Caco-2 (cell line): ENCODE results near the gene MINK1. TPM values are rescaled to one million over a fixed set of nuclear protein-coding genes. Genes with fewer than 3 reads are reported as not detected.

Source experiments
- BruUV-seq: library from RNA; stranded (reverse); fragments of 400-500 nt; replicated peaks from 2 replicates; lab custom pipeline; 2021; lab: Mats Ljungman, UMichigan
- CTCF ChIA-PET: fragments of 300-600 bp; sonication (Branson Sonifier 250); formaldehyde crosslinking; loops from one replicate; lab custom pipeline; 2022; ENCODE audit warnings: antibody characterized with exemption; lab: Charles Lee
- POLR2A ChIA-PET: fragments of 300-600 bp; sonication (Branson Sonifier 250); formaldehyde crosslinking; loops from one replicate; lab custom pipeline; 2022; ENCODE audit warnings: antibody characterized with exemption; lab: Charles Lee
- DNase-seq, 2 experiments: peaks; one replicate each; pipeline versions ENCODE4 v3.0.0 to v3.0.0-alpha.2; 2020 to 2022
- H3K27me3 ChIP-seq: replicated peaks from 2 replicates; pipeline ENCODE4 v1.6.0; 2011; ENCODE audit warnings: low read length; ENCODE audit not compliant: control insufficient read depth, insufficient read depth
- H3K36me3 ChIP-seq: 2 replicates; pipeline ENCODE4 v1.5.1; 2011; ENCODE audit warnings: low read length; ENCODE audit not compliant: control insufficient read depth, insufficient read depth
- H3K4me1 ChIP-seq: fragments of 250-450 bp; sonication (Bioruptor Pico); 2 replicates; pipeline ENCODE4 v1.5.1; 2020; ENCODE audit warnings: mild to moderate bottlenecking
- H3K4me3 ChIP-seq: 2 replicates; pipeline ENCODE4 v1.5.1; 2011; ENCODE audit warnings: low read depth, mild to moderate bottlenecking, control low read depth, low read length
- H3K9me3 ChIP-seq: fragments of 250-450 bp; sonication (Bioruptor Pico); 2 replicates; pipeline ENCODE4 v1.5.1; 2020; ENCODE audit warnings: mild to moderate bottlenecking, moderate library complexity
- H3K27ac Mint-ChIP-seq: one replicate; pipeline ENCODE4 v1.8.0; 2022; ENCODE audit warnings: mixed read lengths; ENCODE audit not compliant: unreplicated experiment
- H3K27me3 Mint-ChIP-seq: one replicate; pipeline ENCODE4 v1.8.0; 2022; ENCODE audit warnings: mixed read lengths; ENCODE audit not compliant: insufficient read depth, unreplicated experiment
- H3K36me3 Mint-ChIP-seq: one replicate; pipeline ENCODE4 v1.8.0; 2022; ENCODE audit warnings: mild to moderate bottlenecking, mixed read lengths; ENCODE audit not compliant: insufficient read depth, unreplicated experiment
- H3K4me1 Mint-ChIP-seq: one replicate; pipeline ENCODE4 v1.8.0; 2022; ENCODE audit warnings: low read depth, mixed read lengths; ENCODE audit not compliant: unreplicated experiment
- H3K4me3 Mint-ChIP-seq: one replicate; pipeline ENCODE4 v1.8.0; 2022; ENCODE audit warnings: mild to moderate bottlenecking, moderate library complexity, mixed read lengths; ENCODE audit not compliant: unreplicated experiment
- H3K9me3 Mint-ChIP-seq: one replicate; pipeline ENCODE4 v1.8.0; 2022; ENCODE audit warnings: mixed read lengths; ENCODE audit not compliant: unreplicated experiment
- CTCF ChIP-seq, 2 experiments: fragments of 200-600 bp in 1 of 2; IDR thresholded peaks; 1 replicate in 1 of 2; 2 replicates in 1 of 2; pipeline versions ENCODE4 v1.5.1 to v1.8.0; 2011 to 2022; ENCODE audit warnings: antibody characterized with exemption in 1 of 2, control low read depth in 1 of 2, inconsistent platforms in 1 of 2, low read depth in 1 of 2, low read length in 1 of 2, mild to moderate bottlenecking in 1 of 2, moderate library complexity in 1 of 2; ENCODE audit not compliant: insufficient read depth in 1 of 2, severe bottlenecking in 1 of 2, unreplicated experiment in 1 of 2
- intact Hi-C: fragments of 100-400 bp; cut with micrococcal nuclease; formaldehyde crosslinking; loops from one replicate; pipeline ENCODE4 v1.10.0; 2022; ENCODE audit not compliant: unreplicated experiment
- total RNA-seq: library from RNA; stranded (reverse); gene quantifications from 2 replicates; pipeline ENCODE4 v1.2.3, GENCODE V29; 2022

MINK1 gene
- total RNA-seq, 1 experiment from 2014 or later: 47.7 TPM

- intact Hi-C loops: no loop called here
- Mint-ChIP-seq H3K36me3 (peaks cover 12% of the 10 kb centered on the region), H3K4me3 (no peak overlapping the region), H3K27ac (peak overlapping the region; percentile 64), H3K4me1 (no peaks in the 10 kb centered on the region), H3K27me3 (no peaks in the 10 kb centered on the region), H3K9me3 (no peaks in the 10 kb centered on the region)
- DNase-seq: no peak
- no peaks in the 10 kb centered on the region for H3K9me3 ChIP-seq
- ChIA-PET CTCF (interaction anchor here (1.3 kb wide), 1 partner anchor 24 kb away, joined by 5 read pairs; no protein-coding TSS in a partner anchor), POLR2A (no interaction called here)
- BruUV-seq: no TSS peak
- H3K4me1 ChIP-seq: no peaks in the 10 kb centered on the region
- no peaks in the 10 kb centered on the region for H3K27me3 ChIP-seq
- H3K4me3 ChIP-seq: no peak overlapping the region
- TF ChIP-seq CTCF (IDR thresholded peaks at IDR 0.05; ENCODE audit: insufficient read depth in 1 of 2, low read depth in 1 of 2, low read length in 1 of 2, severe bottlenecking in 1 of 2, unreplicated experiment in 1 of 2): no peak
- no peaks in the 10 kb centered on the region for H3K36me3 ChIP-seq
Observed at GRCh38 chr17:4933646-4934045, 100.5 kb downstream of the MINK1 start.

- POLR2A ChIA-PET: interaction anchor here (0.7 kb wide), 1 partner anchor 29 kb away, joined by 3 read pairs; no protein-coding TSS in a partner anchor
- TF ChIP-seq CTCF (IDR thresholded peaks at IDR 0.05; ENCODE audit: insufficient read depth in 1 of 2, low read depth in 1 of 2, low read length in 1 of 2, severe bottlenecking in 1 of 2, unreplicated experiment in 1 of 2): peak in 1 of 2 experiments; percentile 16
- BruUV-seq: no TSS peak
- Mint-ChIP-seq H3K36me3 (peaks cover 12% of the 10 kb centered on the region), H3K4me3 (no peak overlapping the region), H3K9me3 (no peaks in the 10 kb centered on the region), H3K27ac (peak overlapping the region; percentile 64), H3K4me1 (no peaks in the 10 kb centered on the region), H3K27me3 (no peaks in the 10 kb centered on the region)
- H3K4me3 ChIP-seq: no peak overlapping the region
- peak in 1 of 2 experiments; percentile 25 for DNase-seq
- no peaks in the 10 kb centered on the region for H3K36me3 ChIP-seq
- no peaks in the 10 kb centered on the region for H3K9me3 ChIP-seq
- CTCF ChIA-PET: interaction anchor here (1.3 kb wide), 1 partner anchor 25 kb away, joined by 5 read pairs; no protein-coding TSS in a partner anchor
- no peaks in the 10 kb centered on the region for H3K4me1 ChIP-seq
- intact Hi-C loops: no loop called here
- no peaks in the 10 kb centered on the region for H3K27me3 ChIP-seq
Observed at GRCh38 chr17:4934173-4934979, 101.2 kb downstream of the MINK1 start.

- Histone ChIP-seq H3K9me3 (no peaks in the 10 kb centered on the region), H3K4me1 (no peaks in the 10 kb centered on the region), H3K27me3 (no peaks in the 10 kb centered on the region), H3K36me3 (no peaks in the 10 kb centered on the region), H3K4me3 (no peak overlapping the region)
- no peaks in the 10 kb centered on the region for H3K4me1 Mint-ChIP-seq
- H3K27ac Mint-ChIP-seq: no peak overlapping the region
- ChIA-PET CTCF (no interaction called here), POLR2A (no interaction called here)
- no peaks in the 10 kb centered on the region for H3K27me3 Mint-ChIP-seq
- no peak overlapping the region for H3K4me3 Mint-ChIP-seq
- no peak for DNase-seq
- no peaks in the 10 kb centered on the region for H3K9me3 Mint-ChIP-seq
- intact Hi-C loops: no loop called here
- no TSS peak for BruUV-seq
- TF ChIP-seq CTCF (IDR thresholded peaks at IDR 0.05; ENCODE audit: insufficient read depth in 1 of 2, low read depth in 1 of 2, low read length in 1 of 2, severe bottlenecking in 1 of 2, unreplicated experiment in 1 of 2): no peak
- peaks cover 19% of the 10 kb centered on the region for H3K36me3 Mint-ChIP-seq
Observed at GRCh38 chr17:4935650-4936049, 102.5 kb downstream of the MINK1 start.
